HepG2 (cell line): ENCODE results near the gene TFEB. TPM values are rescaled to one million over a fixed set of nuclear protein-coding genes. Genes with fewer than 3 reads are reported as not detected.

Experiments
- ATAC-seq: fragments of 200-7000 bp; cut with Tn5 transposase; 3 replicates; pipeline ENCODE4 v1.9.1; 2020; ENCODE audit warnings: mild to moderate bottlenecking, moderate library complexity
- BruUV-seq: library from RNA; stranded (reverse); fragments of 400-500 nt; replicated peaks from 2 replicates; lab custom pipeline; 2021; lab: Mats Ljungman, UMichigan
- CTCF ChIA-PET: fragments of 300-600 bp; formaldehyde crosslinking; extraction: SDS; loops from one replicate; lab custom pipeline; 2021; ENCODE audit warnings: low total read pairs, inconsistent platforms, low intra/inter-chr PET ratio; lab: Yijun Ruan, JAX
- POLR2A ChIA-PET: fragments of 350-600 bp; sonication (Branson Sonifier 250); formaldehyde crosslinking; loops from one replicate; lab custom pipeline; 2020; ENCODE audit warnings: antibody characterized with exemption, inconsistent platforms; lab: Yijun Ruan, JAX
- DNase-seq: peaks from one replicate; pipeline ENCODE4 v3.0.0-alpha.2; 2015; ENCODE audit warnings: low spot score
- FAIRE-seq: peaks from 3 replicates; lab custom pipeline; 2011; peaks lifted over from hg19 to GRCh38; lab: Jason Lieb, UNC
- H2AFZ ChIP-seq: one replicate; pipeline ENCODE4 v1.6.1; 2011; ENCODE audit warnings: low read length, inconsistent platforms
- H3K27ac ChIP-seq: fragments of 300-600 bp; 3 replicates; pipeline ENCODE4 v1.8.0; 2011; ENCODE audit warnings: mixed run types, mild to moderate bottlenecking, mixed read lengths, low read length, inconsistent platforms; ENCODE audit not compliant: insufficient read depth; ENCODE audit errors: extremely low read length
- H3K27me3 ChIP-seq, 2 experiments: fragments of 200-600 bp in 1 of 2; 2 replicates in 1 of 2; 3 replicates in 1 of 2; pipeline versions ENCODE4 v1.6.0 to v1.8.0; 2011; ENCODE audit warnings: low read length in 2 of 2, mild to moderate bottlenecking in 2 of 2, moderate library complexity in 2 of 2, inconsistent platforms in 1 of 2; ENCODE audit not compliant: insufficient read depth in 2 of 2, control insufficient read depth in 1 of 2
- H3K36me3 ChIP-seq, 2 experiments: fragments of 200-600 bp in 1 of 2; replicated peaks in 1 of 2; 2 replicates in 1 of 2; 3 replicates in 1 of 2; pipeline versions ENCODE4 v1.5.1 to v1.8.0; 2011; ENCODE audit warnings: low read length in 2 of 2, inconsistent platforms in 1 of 2; ENCODE audit not compliant: insufficient read depth in 2 of 2, control insufficient read depth in 1 of 2
- H3K4me1 ChIP-seq: 2 replicates; pipeline ENCODE4 v1.5.1; 2012; ENCODE audit warnings: low read length, inconsistent platforms; ENCODE audit not compliant: insufficient read depth
- H3K4me2 ChIP-seq: 2 replicates; pipeline ENCODE4 v1.6.0; 2011; ENCODE audit warnings: low read depth, low read length, inconsistent platforms
- H3K4me3 ChIP-seq, 3 experiments: fragments of 200-600 bp in 1 of 3; sonication (generic), shearing (Covaris generic) in 1 of 3; replicated peaks in 1 of 3; 2 replicates each; pipeline ENCODE4 v1.5.1; 2011 to 2016; ENCODE audit warnings: low read length in 3 of 3, inconsistent platforms in 2 of 3, low read depth in 2 of 3, mild to moderate bottlenecking in 2 of 3, control low read depth in 1 of 3, mixed read lengths in 1 of 3; ENCODE audit not compliant: insufficient read depth in 1 of 3
- H3K79me2 ChIP-seq: one replicate; pipeline ENCODE4 v1.6.1; 2011; ENCODE audit warnings: low read length, inconsistent platforms; ENCODE audit not compliant: insufficient read depth
- H3K9ac ChIP-seq: 2 replicates; pipeline ENCODE4 v1.6.0; 2011; ENCODE audit warnings: mild to moderate bottlenecking, low read depth, low read length, inconsistent platforms; ENCODE audit not compliant: insufficient read depth
- H3K9me3 ChIP-seq: 2 replicates; pipeline ENCODE4 v1.5.1; 2012; ENCODE audit warnings: mild to moderate bottlenecking, low read length
- H4K20me1 ChIP-seq: 2 replicates; pipeline ENCODE4 v1.6.0; 2011; ENCODE audit warnings: inconsistent platforms, mild to moderate bottlenecking, low read length, moderate library complexity; ENCODE audit not compliant: insufficient read depth
- AHR ChIP-seq: IDR thresholded peaks from 2 replicates; pipeline ENCODE4 v1.6.1; 2018; ENCODE audit warnings: missing genetic modification reagents, missing compliant biosample characterization
- ATF7 ChIP-seq, 2 experiments: fragments of 450-650 bp in 1 of 2; sonication (generic) in 1 of 2; formaldehyde crosslinking in 1 of 2; IDR thresholded peaks; 2 replicates each; pipeline versions ENCODE4 v1.4.0 to v1.6.1; 2016 to 2020; ENCODE audit warnings: antibody characterized with exemption in 1 of 2, mild to moderate bottlenecking in 1 of 2, missing genetic modification reagents in 1 of 2
- IRF1 ChIP-seq: sonication (generic); formaldehyde crosslinking; IDR thresholded peaks from 2 replicates; pipeline ENCODE4 v1.4.0; 2020; ENCODE audit warnings: low read depth, mild to moderate bottlenecking, missing genetic modification reagents
- LCORL ChIP-seq, 2 experiments: fragments of 450-650 bp in 1 of 2; sonication (generic) in 1 of 2; formaldehyde crosslinking in 1 of 2; IDR thresholded peaks; 2 replicates each; pipeline versions ENCODE4 v1.5.0 to v1.6.1; 2017 to 2020; ENCODE audit warnings: antibody characterized with exemption in 1 of 2, missing genetic modification reagents in 1 of 2
- RXRA ChIP-seq: sonication (generic); formaldehyde crosslinking; IDR thresholded peaks from 2 replicates; pipeline ENCODE4 v1.5.1; 2020; ENCODE audit warnings: missing genetic modification reagents
- SALL2 ChIP-seq: sonication (generic); formaldehyde crosslinking; IDR thresholded peaks from 2 replicates; pipeline ENCODE4 v1.8.1; 2023; ENCODE audit warnings: mild to moderate bottlenecking, missing genetic modification reagents, inconsistent platforms
- ZNF646 ChIP-seq: sonication (generic); formaldehyde crosslinking; IDR thresholded peaks from 2 replicates; pipeline ENCODE4 v1.9.0; 2021; ENCODE audit warnings: mild to moderate bottlenecking, missing genetic modification reagents
- WGBS: methylation state at CpG from one replicate; pipeline ENCODE4 v1.1.6; 2017; ENCODE audit warnings: low lambda C conversion rate; 5-methylcytosine and 5-hydroxymethylcytosine counted together
- in situ Hi-C: cut with HindIII; loops from 2 replicates; pipeline ENCODE4 v1.10.0; 2017; ENCODE audit warnings: low pct_unique_long_range_greater_than_20kb; ENCODE audit not compliant: extremely low pct_ligation_motif_present
- intact Hi-C: fragments of 100-400 bp; cut with micrococcal nuclease; formaldehyde crosslinking; loops from one replicate; pipeline ENCODE4 v1.10.0; 2022; ENCODE audit not compliant: unreplicated experiment
- polyA plus RNA-seq, 8 experiments: library from polyadenylated mRNA; depleted of rRNA in 3 of 8; stranded (reverse) in 7 of 8; unstranded in 1 of 8; fragments of >200 nt; fragmentation: Illumina TruSeq in 4 of 8; extraction: Trizol in 4 of 8; gene quantifications; 2 replicates each; pipeline versions ENCODE4 v1.2.1 to v1.2.3, GENCODE V29; 2011 to 2016; ENCODE audit warnings: low read depth in 4 of 8, missing spikeins in 1 of 8, mixed read lengths in 1 of 8; ENCODE audit not compliant: insufficient read depth in 1 of 8
- total RNA-seq, 5 experiments: library from RNA; depleted of rRNA; stranded (reverse); fragments of >200 nt; fragmentation: Illumina TruSeq; extraction: Trizol; gene quantifications; 2 replicates each; pipeline ENCODE4 v1.2.3, GENCODE V29; 2016; ENCODE audit warnings: low read depth in 1 of 5

The TFEB gene
- total and polyA plus RNA-seq, 2 of the 13 experiments (the other 11 are each of a cell fraction or from before 2014, with no cell fraction given) = 13.3 to 18.7 TPM

DNA sequence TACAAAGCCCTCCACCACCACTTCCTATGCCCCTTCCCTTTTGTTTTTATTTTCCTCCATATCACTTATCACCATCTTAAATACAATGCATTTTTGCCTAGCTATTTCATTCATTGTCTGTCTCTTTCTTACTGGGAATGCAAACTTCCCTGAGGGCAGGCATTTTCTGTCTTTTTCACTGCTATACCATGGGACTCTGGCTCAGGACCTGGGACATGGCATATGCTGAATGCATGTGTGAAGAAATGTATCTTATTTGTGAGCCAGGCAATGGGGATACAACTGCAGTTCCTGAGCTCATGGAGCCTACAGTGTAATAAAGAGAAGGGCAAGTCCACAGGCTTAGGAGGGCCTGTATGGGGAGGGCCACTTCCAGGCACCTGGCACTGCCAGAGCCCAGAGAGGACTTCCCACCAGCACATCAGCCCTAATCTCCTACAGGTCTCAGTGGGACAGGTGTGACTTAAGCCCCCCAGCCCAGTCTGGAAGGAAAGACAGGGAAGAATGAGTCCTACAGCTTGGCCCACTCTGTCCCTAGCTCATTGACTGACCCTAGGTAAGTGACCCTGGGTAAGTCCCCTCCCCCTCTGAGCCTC is 43.2 kb downstream of the TFEB start (continued):
- TF ChIP-seq SALL2 = no peak
- TF ChIP-seq ZNF646 (CRISPR knock-in tag) = no peak
- TF ChIP-seq, all 625 proteins: peak for 0

GRCh38 chr6:41691426-41692079 is 43.9 kb downstream of the TFEB start:
- FAIRE-seq (no peak), ATAC-seq (no peak), DNase-seq (no peak)
- CTCF ChIA-PET = interaction anchor here (1.5 kb wide), 1 partner anchor 8 kb away, joined by 3 read pairs; no protein-coding TSS in a partner anchor
- in situ Hi-C loops (no loop called here), intact Hi-C loops (no loop called here)
- Histone ChIP-seq H3K4me2 (no peak overlapping the region), H3K9ac (no peak overlapping the region), H2AFZ (no peak overlapping the region), H4K20me1 (no peaks in the 10 kb centered on the region), H3K36me3 (peaks cover 5 to 11% of the 10 kb centered on the region in 2 experiments; a peak in 1 of 5 replicates), H3K9me3 (no peaks in the 10 kb centered on the region), H3K79me2 (no peaks in the 10 kb centered on the region), H3K4me1 (peaks cover 11% of the 10 kb centered on the region; the same call in 1 of the 2 replicates), H3K4me3 (no peak overlapping the region), H3K27me3 (no peaks in the 10 kb centered on the region), H3K27ac (no peak overlapping the region)
- WGBS = 83% methylated on average over 8 of the region's 8 CpGs
- POLR2A ChIA-PET = no interaction called here
- BruUV-seq = no TSS peak
- TF ChIP-seq RXRA (CRISPR knock-in tag) = no peak
- no peak for TF ChIP-seq AHR (CRISPR knock-in tag)
- no peak for TF ChIP-seq IRF1 (CRISPR knock-in tag)
- TF ChIP-seq ATF7 (IDR thresholded peaks at IDR 0.05) = peak; percentile 66; the same call in 1 of the 2 replicates
- no peak for TF ChIP-seq ATF7 (CRISPR knock-in tag; IDR thresholded peaks at IDR 0.05)
- TF ChIP-seq LCORL (IDR thresholded peaks at IDR 0.05) = 0 out of 2 replicates have a peak, but pooled peaks have one; percentile 5
- no peak for TF ChIP-seq LCORL (CRISPR knock-in tag; IDR thresholded peaks at IDR 0.05)
